ENCODE data around the gene AXIN1.
A peak's percentile ranks its signal among the peaks of the same experiment; 100 is the strongest.
"Not testable (repeated sequence)": the region's sequence is repeated elsewhere in the genome, so short reads cannot be mapped to it uniquely, and the experiment has no call there.

Gene AXIN1

DNA sequence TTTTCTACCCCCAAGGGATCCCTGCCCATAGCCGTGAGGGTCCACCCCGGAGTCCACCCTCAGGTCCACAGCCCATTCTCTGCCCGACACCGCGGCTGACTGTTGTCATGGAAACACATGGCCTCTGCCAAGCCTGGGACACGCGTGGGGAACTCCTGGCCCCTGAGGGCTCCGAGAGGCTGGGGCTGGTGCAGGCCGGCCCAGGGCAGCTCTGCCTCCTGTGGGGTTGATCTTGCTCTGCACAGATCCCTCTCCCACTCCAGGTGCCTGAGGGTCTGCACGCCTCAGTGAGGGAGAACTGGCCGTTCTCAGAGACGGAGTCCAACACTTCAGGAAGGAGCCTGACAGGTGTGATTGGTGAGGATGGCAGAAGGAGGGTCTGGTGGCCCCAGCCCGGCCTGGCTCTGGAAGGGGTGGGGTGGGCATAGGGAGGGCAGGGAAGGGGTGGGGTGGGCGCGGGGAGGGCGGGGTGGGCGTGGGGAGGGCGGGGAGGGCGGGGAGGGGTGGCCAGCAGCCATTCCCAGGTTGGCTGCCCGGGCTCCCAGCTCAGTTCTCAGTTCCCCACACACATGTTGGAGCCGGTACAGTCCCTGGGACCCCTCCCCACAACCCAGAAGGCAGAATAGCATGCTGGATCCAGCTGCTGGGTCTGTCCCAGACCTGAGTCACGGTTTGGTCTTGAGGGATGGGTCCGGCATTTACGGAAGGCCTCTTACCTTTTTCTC is 11.4 kb upstream of the AXIN1 start:
- no peak for DNase-seq (ENCODE audit: low read depth)
- TF ChIP-seq, protein P1, sequence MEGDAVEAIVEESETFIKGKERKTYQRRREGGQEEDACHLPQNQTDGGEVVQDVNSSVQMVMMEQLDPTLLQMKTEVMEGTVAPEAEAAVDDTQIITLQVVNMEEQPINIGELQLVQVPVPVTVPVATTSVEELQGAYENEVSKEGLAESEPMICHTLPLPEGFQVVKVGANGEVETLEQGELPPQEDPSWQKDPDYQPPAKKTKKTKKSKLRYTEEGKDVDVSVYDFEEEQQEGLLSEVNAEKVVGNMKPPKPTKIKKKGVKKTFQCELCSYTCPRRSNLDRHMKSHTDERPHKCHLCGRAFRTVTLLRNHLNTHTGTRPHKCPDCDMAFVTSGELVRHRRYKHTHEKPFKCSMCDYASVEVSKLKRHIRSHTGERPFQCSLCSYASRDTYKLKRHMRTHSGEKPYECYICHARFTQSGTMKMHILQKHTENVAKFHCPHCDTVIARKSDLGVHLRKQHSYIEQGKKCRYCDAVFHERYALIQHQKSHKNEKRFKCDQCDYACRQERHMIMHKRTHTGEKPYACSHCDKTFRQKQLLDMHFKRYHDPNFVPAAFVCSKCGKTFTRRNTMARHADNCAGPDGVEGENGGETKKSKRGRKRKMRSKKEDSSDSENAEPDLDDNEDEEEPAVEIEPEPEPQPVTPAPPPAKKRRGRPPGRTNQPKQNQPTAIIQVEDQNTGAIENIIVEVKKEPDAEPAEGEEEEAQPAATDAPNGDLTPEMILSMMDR (IDR thresholded peaks at IDR 0.05; ENCODE audit: low read depth, low read length, missing control alignments) = no peak
- in situ Hi-C loops (cut with HindIII; ENCODE audit: low sequenced_read_pairs) = loop anchor here (5.0 kb wide), 1 partner anchor 42 kb away; no protein-coding TSS in a partner anchor
- no peak overlapping the region for H3K4me3 ChIP-seq (ENCODE audit: low read depth, low read length)

DNA sequence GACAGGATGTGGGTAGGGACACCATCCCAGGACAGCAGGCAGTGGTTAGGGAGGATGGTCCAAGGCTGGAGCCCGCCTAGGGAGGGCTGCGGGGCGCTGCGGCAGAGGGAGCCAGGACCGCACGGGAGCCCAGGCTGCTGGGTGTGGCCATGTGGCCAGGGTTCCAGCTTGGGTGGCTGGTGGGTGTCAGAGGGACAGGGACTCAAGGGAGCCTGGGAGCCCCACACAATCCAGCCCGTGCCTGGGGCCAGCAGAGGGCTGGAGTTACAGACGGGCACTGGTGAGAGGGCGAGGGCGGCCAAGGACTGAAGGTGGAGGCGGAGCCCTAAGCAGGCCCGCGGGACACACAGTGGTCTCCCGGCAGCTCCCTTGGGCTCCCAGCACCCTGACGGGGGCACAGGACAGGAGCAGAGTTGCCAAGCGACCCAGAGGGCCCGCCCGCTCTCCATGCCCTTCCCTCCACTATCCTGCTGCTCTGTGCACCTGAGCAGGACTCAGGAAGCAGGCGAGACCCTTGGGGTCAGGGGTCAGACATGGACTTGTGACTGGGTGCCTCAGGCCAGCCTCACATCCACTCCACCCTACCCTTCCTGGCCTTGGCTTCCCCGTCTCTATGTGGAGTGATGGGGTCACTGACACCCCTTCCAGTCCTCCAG is 10.7 kb upstream of the AXIN1 start:
- DNase-seq (ENCODE audit: low read depth) = no peak
- no peak overlapping the region for H3K4me3 ChIP-seq (ENCODE audit: low read depth, low read length)
- in situ Hi-C loops (cut with HindIII; ENCODE audit: low sequenced_read_pairs) = loop anchor here (5.0 kb wide), 1 partner anchor 41 kb away; no protein-coding TSS in a partner anchor
- TF ChIP-seq, protein P1 (IDR thresholded peaks at IDR 0.05; ENCODE audit: low read depth, low read length, missing control alignments) = no peak

DNA sequence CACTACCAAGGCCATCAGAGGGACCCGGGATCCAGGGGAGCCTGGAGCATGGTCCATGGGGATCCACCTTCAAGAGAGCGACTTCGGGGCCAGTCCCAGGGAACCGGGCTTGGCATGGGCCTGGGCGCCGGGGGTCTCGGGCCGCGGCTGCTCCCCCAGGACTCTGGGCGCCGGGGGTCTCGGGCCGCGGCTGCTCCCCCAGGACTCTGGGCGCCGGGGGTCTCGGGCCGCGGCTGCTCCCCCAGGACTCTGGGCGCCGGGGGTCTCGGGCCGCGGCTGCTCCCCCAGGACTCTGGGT is 10.1 kb upstream of the AXIN1 start:
- H3K4me3 ChIP-seq (ENCODE audit: low read depth, low read length); DNase-seq (ENCODE audit: low read depth): not testable (repeated sequence)
- in situ Hi-C loops (cut with HindIII; ENCODE audit: low sequenced_read_pairs) = loop anchor here (5.0 kb wide), 1 partner anchor 40 kb away; no protein-coding TSS in a partner anchor

DNA sequence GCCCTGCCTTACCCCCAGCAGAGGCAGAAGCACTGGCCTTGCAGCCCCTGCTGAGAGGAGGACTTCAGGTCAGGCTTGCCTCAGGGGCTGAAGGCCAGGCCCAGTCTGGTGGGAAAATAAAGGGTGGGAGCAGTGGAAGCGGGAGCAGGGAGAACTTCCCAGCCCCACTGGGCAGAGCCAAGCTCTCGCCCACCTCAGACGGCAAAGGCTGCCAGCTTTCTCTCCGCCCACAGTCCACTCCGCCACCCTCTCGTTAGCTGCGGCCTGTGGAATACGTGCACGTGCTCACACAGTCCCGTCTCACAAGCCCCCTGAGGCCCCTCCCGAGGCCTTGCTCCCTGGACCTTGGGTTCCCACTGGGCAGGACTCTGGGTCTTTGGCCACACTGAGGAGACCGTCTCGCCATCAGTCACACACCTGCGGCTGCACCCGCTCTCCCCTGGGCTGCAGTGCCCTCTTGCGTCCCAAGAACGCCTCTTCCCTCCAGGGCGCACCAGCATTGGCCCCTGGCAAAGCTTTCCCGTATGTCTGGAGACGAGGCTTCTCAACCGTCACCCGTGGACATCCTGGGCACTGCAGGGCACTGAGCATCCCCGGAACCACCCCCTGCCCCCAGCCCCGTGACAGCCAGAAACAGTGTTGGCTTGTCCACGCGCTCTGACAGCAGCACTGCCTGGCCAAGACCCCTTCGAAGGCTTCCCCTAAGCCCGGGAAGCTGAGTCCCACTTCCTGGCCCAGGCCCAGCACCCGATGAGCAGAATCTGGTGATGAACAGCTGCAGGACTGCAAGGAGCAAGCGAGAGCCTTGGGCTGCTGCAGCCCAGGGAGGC is 9.6 kb upstream of the AXIN1 start:
- DNase-seq (ENCODE audit: low read depth) = peak; percentile 44
- H3K4me3 ChIP-seq (ENCODE audit: low read depth, low read length) = no peak overlapping the region
- TF ChIP-seq, protein P1 (IDR thresholded peaks at IDR 0.05; ENCODE audit: low read depth, low read length, missing control alignments) = peak; percentile 74
- in situ Hi-C loops (cut with HindIII; ENCODE audit: low sequenced_read_pairs) = loop anchor here (5.0 kb wide), 1 partner anchor 40 kb away; no protein-coding TSS in a partner anchor

DNA sequence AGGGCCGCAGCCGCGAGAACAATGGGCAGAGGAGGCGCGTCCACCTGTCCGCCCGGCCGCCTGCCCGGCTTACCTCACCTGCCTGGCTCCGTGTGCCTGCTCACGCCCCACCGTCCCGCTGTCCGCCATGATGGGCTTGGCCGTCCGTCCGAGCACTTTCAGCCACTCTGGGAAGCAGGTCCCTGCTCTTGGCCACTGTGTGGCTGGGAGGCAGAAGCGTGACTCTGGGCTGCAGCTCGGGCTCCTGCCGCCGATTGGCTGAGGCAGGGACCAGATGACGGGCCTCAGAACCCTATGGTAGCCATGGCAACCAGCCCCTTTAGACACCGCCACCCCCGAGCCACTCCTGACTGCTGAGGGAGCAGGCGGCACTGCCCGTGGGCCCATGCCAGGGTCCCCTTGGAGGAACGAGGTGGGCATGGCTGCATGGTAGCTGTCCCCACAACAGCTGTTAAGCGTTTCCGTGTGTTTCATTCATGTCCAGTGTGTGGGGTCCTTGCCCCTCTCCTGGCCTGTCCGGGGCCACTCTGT is 8.9 kb upstream of the AXIN1 start:
- in situ Hi-C loops (cut with HindIII; ENCODE audit: low sequenced_read_pairs) = loop anchor here (5.0 kb wide), 1 partner anchor 39 kb away; no protein-coding TSS in a partner anchor
- TF ChIP-seq, protein P1 (IDR thresholded peaks at IDR 0.05; ENCODE audit: low read depth, low read length, missing control alignments) = no peak
- no peak for DNase-seq (ENCODE audit: low read depth)
- H3K4me3 ChIP-seq (ENCODE audit: low read depth, low read length) = no peak overlapping the region

DNA sequence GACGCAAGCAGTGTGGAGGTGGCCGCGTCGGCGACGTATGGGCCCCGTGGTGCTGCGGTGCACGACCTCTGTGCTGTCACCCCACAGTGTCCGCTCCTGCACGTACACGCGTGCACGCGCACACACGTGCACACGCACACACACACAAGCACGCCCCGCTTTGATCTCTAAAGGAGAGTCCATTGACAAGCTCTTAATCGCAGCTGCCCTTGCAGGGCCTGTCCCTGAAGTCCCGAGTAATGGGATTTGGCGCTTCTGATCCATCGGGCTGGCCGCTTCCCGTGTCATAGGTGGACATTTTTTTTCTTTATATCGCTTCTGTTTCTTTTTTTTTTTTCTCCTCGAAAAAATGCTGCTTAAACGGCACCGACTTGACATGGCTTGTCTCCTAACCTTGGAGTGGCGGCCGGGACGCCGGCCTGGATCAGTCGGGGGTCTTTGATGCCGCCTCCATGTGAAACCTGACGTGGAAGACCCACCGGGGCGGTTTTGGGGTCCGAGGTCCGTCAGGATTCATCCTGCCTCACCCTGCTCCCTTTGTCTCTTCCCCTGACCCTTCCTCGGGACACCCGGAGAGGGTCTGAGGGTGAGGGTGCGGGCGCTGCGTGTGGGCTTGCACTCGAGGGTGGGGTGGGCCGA is 8.3 kb upstream of the AXIN1 start:
- DNase-seq (ENCODE audit: low read depth) = no peak
- TF ChIP-seq, protein P1 (IDR thresholded peaks at IDR 0.05; ENCODE audit: low read depth, low read length, missing control alignments) = no peak
- no peak overlapping the region for H3K4me3 ChIP-seq (ENCODE audit: low read depth, low read length)
- in situ Hi-C loops (cut with HindIII; ENCODE audit: low sequenced_read_pairs) = loop anchor here (5.0 kb wide), 1 partner anchor 39 kb away; no protein-coding TSS in a partner anchor

Data from astrocyte of the cerebellum (primary cell).